HG02678 (cell line): ENCODE data around the gene KCNQ1.

Experiments used
- ATAC-seq: cut with Tn5 transposase; IDR thresholded peaks from one replicate; pipeline ENCODE4 v1.9.1; 2021; ENCODE audit warnings: mild to moderate bottlenecking, moderate library complexity; ENCODE audit not compliant: unreplicated experiment

Gene KCNQ1

DNA sequence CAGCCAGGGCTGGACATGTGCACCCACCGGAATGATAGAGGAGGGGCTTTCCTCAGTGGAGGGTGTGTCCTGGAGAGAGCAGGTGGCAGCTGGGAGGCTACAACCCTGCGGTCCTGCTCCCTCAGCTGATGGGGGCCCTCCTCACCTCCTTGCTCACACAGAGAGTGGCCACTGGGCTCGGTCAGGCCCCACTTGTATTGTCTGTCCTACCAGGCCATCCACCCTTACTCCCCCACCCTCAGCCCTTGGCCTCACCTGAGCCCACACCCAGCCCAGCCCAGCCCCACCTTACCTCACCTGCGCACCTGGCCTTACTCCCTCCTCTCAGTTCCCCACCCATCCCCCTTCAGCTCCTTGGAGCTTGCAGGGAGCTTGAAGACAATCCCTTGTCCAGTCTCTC lies 3.6 kb upstream of the KCNQ1 start:
- ATAC-seq, result no peak

- no peak for ATAC-seq
Measured at GRCh38 chr11:2442589-2442988, 2.2 kb upstream of the KCNQ1 start.

- ATAC-seq, result no peak
Measured at GRCh38 chr11:2443406-2443805, 1.4 kb upstream of the KCNQ1 start.

- ATAC-seq, result no peak
Measured at GRCh38 chr11:2443881-2444820, 657 bp upstream of the KCNQ1 start, which contains the start of gene TRPM5. Gene TRPM5, minus strand, starts transcription at chr11:2444514. Its CDS starts 21,478 bp downstream, at chr11:2423036.

DNA sequence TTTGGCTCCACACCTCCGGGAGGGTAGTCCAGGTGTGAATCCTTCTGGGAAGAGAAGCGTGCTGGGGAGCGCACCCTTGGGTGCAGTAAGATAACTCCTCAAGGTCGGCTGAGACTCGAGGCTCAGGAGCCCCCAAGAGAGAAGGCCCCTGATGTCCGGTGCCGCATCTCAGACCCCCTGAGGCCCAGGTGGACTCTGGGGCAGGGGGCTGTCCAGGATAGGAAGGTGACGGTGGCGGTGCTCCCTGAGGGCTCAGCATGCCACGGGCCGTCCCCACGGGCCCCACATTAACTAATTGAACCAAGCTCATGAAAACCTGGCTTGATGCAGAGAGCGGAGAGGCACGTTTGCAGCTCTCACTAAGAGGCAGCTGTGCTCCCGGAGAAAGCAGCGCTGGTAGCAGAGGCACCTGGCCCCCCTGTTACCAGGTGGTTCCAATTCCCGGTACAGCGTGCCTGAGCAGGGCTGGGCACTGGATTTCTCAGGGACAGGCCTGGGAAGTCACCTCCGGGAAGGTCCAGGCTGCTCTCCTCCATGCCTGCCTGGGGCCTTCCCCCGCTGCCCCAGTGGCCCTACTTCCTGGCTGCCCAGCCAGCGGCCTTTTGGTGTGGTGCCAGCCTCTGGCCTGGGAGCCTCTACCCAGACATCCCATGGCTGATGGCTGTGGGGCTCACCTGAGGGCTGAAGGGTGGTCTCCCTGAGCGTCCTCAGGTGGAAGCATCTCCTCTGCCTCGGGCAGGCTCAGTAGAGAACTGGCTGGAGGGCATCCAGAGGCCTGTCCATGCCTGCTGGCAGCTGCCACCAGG lies 1.1 kb downstream of the KCNQ1 start:
- ATAC-seq, result no peak

DNA sequence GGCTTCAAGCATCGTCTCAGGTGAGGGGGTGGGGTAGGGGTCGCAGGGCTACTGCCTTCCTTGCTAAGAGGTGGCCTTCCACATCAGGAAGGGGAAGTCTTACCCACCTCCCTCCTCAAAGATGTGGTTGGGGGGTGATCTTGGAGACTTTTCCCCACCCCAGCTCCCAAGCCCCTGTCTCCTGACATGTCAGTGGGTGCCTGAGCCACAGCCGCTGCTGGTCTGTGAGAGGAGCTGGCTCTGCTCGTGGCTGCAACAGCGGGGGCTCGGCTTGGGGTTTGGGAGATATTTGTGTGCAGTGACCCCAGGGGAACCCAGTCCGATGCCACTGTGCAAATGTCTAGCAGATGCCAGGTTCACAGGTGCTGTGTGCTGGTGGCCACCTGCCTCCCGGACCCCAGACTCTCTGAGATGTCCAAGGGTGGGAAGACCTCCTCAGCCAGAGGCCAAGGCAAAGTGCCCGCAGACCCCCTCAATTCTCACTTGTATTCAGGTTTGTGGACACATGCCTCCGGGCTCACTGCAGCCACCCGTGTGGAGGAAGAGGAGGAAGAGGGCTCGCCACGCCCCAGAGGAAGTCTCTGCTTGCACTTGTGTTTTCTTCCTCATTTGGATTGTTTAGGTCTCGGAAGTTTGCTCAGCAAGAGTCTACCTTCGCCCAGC lies 1.9 kb downstream of the KCNQ1 start:
- ATAC-seq, result no peak

DNA sequence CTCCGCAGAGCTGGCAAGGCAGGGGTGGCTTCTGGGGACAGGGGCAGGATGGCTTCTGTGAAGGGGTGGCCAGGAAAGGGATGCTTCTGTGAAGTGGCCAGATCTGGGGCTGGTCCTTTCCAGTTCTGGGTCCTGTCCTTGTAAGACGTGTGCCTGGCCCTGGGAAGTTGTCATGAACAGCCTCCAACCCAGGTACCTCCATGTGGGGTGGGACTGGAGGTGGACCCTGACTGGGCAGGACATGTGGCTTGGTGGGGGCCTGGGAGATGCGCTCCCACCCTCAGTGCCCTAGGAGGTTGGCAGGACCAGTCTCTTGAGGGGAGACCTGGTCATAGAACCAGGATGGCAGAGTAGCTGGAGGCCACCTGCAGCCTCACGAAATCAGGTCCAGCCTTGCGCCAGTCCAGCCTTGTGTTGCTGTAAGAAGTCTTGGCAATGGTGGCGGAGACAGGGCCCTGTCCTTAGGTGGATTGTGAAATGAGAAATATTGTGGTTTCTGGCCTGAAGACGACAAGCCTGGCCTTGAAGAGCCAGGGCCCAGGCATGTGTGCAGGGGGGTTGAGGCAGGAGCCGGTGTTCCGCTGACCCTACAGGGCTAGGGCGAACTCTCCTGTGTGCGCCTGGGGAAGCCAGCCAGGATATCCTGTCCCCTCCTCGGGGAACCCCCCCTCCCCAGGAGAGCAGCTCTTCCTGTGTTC lies 2.6 kb downstream of the KCNQ1 start:
- ATAC-seq, result no peak

DNA sequence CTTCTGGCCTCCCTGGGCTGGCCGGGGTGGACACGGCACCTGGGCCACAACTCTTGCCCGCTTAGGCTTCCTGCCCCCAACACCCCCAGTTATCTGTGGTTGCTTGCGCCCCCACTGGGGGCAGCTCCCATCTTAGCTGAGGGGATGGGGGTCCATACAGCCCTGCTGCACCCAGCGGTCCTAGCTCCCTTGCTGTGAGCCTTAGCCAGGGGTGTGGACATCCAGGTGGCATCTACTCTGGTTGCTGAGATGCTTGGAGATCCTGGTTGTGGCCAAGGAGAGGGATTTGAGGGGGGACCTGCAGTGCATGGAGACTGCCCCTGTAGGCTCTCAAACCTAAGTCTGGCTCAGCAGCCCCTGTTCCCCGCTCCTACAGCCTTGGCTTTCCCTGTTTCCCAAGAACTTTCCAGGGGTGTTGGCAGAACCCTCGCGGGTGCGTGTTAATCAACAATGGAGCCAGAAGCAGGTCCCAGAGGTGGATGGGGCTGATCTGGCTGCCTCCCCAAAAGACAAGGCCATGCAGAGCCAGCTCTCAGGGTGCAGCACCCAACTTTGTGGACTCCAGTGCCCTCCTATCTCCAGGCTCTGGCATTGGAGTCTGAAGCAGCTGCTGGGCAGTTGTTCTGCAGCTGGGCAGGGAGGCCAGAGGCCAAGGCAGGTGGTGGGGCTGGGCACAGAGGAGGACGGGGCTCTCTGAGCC lies 3.3 kb downstream of the KCNQ1 start:
- no peak for ATAC-seq

DNA sequence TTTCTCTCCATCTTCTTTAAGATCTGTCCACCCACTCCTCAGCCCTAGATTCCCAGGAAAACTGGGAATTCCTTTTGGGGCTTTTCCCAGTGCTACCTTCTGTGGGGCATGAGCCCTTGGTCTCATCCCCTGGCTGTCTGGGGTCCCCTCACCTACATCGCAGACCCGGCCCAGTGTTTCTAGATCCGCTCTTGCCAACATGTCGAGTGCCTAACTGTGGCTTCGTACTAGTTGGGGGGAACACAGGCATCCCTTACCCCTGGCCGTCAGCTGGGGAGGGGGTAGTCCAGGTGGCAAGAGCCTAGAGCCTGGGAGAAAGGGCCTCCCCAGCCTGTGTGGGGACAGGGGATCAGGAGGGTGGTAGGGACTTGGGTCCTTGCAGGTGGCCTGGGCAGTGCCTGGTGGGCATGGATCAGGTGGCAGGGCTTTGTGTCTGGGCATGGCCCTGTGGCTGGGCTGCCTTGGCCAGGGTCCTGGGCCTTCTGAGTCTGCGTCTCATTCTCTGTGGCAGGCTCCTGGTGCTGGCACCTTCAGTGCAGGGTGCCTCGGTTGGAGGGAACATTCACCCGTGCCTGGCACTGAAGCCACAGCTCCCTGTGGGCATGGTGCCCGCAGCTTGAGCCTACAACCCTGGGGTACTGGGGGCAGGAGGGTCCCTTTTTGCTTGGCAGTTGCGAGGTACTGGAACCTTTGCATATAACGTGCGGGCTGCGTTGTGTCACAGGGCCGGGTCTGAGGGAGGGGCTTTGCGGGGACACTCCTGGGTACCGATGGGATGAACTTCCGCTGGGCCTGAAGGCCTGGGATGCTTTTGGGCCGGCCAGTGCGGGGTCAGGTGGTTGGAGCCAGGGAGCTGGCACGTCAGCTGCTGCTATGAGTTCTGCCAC lies 4.1 kb downstream of the KCNQ1 start:
- ATAC-seq, result no peak

DNA sequence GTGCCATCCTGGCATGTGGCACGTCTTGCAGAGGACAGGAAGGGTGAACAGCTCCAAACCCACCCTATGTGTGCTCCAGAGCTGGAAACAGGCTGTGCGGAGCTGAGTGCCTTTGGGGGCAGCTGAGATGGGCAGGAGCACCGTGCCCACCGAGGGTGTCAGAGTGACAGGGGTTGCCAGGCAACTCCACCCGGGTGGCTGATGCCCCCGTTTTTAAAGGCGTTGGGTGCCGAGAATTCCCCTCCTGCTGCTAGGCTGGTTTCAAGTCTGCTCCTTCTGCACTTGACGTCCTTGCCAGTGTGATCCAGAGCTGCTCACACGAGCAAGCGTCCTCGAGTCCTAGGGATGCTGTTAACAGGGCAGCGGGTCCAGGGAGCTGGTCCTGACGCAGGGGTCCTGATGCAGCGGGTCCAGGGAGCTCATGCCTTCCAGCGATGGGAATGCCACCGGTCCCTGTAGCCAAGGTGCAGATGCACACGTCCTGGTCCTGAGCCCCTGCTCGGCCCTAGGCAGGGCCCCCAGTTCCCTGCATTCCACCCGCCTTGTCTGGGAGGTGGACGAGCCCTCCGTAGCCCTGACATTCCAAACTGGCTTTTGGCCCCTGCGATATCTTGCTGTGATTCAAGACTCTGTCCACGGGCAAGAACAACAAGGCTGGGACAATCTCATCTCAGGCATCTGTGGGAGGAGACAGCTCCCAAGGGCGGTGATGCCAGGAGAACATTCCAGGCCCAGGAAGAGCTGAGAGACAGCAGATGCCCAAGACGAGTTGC lies 4.9 kb downstream of the KCNQ1 start:
- ATAC-seq, result no peak

DNA sequence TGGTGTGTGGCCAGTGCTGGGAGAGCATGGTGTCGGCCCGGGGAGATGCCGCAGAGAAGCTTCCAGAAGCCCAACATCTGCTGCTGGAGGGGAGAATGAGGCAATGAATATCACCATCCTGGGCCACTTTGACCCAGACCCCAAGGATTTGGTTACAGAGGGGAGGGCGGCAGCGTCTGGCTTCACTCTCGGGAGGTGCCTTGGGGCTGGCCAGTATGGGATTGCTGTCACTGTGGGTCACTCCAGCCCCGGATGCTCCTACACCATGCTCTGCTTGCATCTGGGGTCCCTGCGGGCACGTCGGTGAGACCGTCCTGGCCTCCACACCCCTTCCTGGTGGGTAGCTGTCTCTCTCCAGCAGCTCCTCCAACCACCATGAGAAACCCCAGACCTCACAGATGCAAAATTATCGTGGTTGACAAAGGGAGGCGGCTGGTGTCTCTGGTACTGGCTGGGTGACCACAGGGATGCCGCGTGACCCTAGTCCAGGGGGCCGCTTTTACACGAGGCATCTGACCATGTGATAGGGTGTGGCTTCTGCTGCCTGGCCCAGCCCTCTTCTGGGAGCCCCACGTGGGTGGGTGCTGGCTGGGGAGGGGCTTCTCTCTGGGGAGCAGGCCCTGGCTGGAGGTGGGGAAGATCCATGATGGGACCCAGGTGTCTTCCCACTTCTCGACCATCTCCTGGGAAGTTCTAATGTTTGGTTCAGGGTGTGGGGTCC lies 5.7 kb downstream of the KCNQ1 start:
- no peak for ATAC-seq

- no peak for ATAC-seq
Measured at GRCh38 chr11:2451336-2451735, 6.5 kb downstream of the KCNQ1 start.

DNA sequence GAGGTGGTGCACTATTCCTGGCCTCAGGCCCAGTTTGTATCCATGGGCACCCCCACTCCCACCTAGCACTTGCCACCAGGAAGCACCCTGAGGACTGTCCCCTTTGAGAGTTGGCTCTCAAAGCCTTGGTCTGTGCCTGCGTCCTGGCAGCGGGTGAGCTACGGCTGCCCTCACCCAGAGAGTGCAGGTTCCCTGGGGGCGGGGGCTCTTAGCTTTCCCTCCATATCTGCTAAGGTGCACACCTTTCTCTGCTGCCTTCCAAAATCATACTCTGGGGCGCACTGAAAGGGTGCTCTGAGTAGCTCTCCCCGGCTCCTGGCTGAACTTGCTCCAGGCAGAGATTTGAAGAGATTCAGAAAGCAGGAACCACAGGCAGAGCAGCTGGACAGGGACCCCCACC lies 7.1 kb downstream of the KCNQ1 start:
- no peak for ATAC-seq

GRCh38 chr11:2452321-2453012 lies 7.7 kb downstream of the KCNQ1 start:
- no peak for ATAC-seq

DNA sequence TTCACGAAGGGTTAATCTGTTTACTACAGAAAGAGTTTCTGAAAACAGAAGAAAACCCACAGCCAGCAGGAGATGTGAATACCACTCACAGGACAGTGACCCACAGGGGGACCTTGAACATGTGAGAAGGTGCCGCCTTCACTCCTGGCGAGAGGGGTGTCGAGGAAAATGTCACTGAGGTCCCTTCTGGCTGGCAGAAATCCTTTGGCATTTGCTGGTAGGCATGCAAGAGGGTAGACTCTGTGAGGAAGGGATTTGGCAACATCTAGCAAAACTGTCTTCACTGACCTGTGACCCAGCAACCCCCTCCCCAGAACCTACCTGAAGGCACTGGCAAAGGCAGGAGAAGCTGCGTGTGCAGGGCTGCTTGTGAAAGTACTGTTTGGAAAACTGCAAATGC lies 8.6 kb downstream of the KCNQ1 start:
- no peak for ATAC-seq

GRCh38 chr11:2458321-2458720 lies 13.5 kb downstream of the KCNQ1 start:
- ATAC-seq, result no peak
